NCI-H1417 treated with DMSO at 0.1 percent for 48 hours (cell line): Measurements from ENCODE around the gene NRSN2.
"Not testable (repeated sequence)": the region's sequence is repeated elsewhere in the genome, so short reads cannot be mapped to it uniquely, and the experiment has no call there.

Experiments
- DNase-seq: peaks from one replicate; lab custom pipeline; 2025; lab: John Stamatoyannopoulos, UW

NRSN2 gene

DNA sequence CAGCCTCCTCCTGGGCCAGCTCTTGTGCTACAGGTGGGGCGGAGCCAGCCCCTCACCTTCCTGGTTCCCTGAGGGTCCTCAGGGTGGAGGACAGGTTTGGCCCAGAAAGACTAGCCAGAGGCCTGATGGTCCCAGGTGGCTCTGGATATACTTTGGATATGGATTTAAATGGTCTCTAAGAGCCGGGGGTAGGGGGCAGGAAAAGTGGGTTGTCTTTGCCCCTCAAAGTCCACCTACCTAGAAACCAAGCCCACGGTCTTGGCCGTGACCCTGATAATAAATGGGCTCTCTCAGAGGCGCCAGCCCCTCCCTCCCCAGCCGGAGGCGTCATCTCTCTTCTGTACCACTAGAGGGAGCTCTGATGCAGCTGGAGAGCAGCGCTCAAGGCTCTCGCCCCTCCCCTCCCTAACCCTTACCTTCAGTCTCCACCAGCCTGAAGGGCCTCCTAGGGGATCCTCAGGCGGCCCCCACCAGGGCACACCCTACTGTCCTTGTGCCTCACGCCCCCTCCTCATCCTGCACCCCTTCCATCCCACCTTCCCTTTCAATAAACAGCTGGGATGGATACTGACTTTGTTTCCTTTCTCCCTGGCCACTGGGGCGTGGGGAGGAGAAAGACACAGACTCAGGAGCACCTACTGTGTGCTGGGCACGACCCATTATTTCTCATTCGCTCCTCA is 7.5 kb downstream of the NRSN2 start:
- DNase-seq = peak; percentile 32

GRCh38 chr20:356154-356553 is 9.2 kb downstream of the NRSN2 start:
- not testable (repeated sequence) for DNase-seq

GRCh38 chr20:356745-357144 is 9.8 kb downstream of the NRSN2 start:
- DNase-seq = no peak

- no peak for DNase-seq
Measured at GRCh38 chr20:358891-359555, 12.1 kb downstream of the NRSN2 start.

DNA sequence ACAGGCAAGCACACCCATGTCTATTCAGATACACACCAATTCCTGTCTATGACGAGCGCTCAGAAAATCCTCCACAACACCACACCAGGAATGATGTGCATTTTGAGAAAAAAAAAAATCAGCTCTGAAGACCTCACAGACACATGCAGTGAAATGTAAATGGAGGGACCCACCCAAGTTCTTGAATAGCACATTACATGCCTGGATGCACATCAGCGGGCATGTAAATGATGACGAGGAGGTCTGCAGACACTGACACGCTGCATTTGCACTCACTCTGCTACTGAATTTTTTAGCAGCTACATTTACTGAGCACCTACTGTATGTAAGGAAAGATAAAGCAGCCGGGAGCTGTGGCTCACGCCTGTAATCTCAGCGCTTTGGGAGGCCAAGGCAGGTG is 14.7 kb downstream of the NRSN2 start:
- DNase-seq = no peak

GRCh38 chr20:362271-363254 is 15.7 kb downstream of the NRSN2 start:
- DNase-seq = no peak

- DNase-seq = no peak
Measured at GRCh38 chr20:363319-364078, 16.6 kb downstream of the NRSN2 start.

- DNase-seq = no peak
Measured at GRCh38 chr20:364905-365794, 18.2 kb downstream of the NRSN2 start.

DNA sequence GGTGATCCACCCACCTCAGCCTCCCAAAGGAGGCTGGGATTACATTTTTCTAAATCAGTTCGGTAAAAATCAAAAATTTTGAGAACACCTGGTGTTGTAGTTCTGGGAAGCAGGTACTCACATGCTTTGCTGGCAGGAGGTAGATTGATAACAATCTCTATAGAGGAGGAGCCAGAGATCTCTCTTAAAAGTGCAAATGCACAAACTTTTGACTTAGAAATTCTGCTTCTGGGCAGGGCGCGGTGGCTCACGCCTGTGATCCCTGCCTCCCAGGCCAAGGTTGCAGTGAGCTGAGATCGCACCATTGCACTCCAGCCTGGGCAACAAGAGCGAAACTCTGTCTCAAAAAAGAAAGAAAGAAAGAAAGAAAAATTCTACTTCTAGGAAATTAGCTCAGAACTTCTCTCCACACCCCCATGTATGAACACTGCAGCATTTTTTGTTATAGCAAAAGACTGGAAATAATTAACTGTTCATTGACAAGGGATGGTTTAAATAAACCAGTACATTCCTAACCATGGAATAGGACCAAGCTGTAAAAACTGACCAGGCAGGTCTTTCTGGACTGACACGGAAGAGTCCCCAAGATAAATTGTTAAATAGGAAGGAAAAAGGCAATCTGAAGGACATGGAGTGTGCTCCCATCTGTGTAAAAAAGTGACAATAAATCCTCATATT is 19.3 kb downstream of the NRSN2 start:
- DNase-seq = no peak

- DNase-seq = no peak
Measured at GRCh38 chr20:366719-367485, 20.0 kb downstream of the NRSN2 start.

DNA sequence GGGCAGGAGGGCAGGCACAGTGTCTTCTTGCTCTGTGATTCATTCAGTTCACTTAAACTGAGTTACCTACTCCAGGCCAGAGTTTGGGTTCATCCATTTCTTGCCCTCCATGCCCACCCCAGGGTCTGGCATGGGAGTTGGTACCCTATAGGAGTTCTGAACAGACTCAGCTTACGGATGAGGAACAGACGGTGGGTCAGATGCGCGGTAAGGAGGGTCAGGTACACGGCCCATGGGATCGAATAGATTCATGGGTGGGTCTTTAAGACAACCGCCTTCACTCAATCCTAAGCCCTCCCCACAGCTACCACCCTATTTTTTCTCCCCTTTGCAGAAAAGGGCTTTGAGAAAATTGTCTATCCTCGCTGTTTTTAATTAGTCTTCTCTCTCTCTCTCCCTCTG is 20.6 kb downstream of the NRSN2 start:
- no peak for DNase-seq

DNA sequence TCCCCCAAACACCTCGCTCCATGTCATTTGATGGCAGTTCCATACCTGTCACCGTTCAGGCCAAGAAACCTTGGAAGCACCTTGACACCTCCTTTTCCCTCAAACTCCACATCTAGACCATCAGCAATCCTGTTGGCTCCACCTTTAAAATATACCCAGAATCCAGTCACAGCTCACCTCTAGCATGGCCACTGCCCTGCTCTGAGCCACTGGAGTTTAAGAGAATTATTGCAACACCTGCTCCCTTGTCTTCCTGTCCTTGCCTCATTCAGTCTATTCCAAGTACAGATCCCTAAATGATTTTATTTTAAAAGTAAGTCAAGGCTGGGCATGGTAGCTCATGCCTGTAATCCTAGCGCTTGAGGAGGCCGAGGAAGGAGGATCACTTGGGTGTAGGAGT is 22.0 kb downstream of the NRSN2 start:
- no peak for DNase-seq

DNA sequence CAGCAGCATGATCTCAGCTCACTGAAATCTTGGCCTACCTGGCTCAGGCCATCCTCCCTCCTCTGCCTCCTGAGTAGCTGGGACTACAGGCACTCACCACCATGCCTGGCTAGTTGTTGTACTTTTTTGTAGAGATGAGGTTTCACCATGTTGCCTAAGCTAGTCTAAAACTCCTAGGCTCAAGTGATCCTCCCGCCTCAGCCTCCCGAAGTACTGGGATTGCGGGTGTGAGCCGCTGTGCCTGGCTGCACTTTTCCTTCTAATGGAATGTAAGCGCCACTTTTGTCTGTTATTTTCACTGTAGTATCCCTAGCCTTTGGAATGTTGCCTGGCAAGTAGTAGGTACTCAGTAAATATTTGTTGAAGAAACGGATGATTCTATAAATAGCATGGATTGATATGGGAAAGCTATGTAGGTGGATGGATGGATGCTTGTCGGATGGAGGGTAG is 23.3 kb downstream of the NRSN2 start:
- DNase-seq = no peak

DNA sequence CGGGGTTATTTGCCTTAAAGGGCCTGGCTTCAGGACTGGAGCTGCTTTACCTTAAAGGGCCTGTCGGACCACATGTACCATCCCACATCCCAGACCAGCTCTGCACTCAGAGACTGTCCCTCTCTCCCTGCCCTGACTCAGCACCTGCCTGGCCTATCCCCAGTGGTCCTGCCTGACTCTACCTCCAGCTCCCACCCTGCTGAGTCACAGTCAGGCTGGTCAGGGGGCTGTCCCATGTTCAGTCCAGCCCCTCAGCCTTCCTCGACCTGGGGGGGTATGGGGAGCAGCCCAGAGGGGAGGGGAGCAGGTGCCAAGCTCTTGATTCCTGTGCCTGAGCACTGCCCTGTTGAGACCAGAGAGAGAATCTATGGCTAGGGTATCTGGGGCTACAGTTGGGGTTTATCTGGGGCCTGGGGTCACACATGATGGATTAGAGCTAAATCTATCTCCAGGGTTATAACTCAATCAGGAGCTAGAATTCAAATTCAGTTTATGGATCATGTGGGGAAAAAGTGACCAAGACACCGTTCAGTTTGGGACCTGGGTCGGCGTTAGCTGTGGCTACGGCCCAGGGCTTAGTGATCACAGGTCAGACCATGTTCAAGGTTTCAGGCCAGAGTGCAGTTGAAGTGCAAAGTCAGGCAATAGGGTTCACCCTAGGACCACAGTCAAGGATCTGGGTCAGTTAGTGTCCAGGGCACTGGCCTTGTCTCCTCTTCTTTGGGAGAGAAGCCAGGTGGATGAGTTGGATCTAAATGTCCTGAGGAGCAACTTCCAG is 24.3 kb downstream of the NRSN2 start:
- no peak for DNase-seq

DNA sequence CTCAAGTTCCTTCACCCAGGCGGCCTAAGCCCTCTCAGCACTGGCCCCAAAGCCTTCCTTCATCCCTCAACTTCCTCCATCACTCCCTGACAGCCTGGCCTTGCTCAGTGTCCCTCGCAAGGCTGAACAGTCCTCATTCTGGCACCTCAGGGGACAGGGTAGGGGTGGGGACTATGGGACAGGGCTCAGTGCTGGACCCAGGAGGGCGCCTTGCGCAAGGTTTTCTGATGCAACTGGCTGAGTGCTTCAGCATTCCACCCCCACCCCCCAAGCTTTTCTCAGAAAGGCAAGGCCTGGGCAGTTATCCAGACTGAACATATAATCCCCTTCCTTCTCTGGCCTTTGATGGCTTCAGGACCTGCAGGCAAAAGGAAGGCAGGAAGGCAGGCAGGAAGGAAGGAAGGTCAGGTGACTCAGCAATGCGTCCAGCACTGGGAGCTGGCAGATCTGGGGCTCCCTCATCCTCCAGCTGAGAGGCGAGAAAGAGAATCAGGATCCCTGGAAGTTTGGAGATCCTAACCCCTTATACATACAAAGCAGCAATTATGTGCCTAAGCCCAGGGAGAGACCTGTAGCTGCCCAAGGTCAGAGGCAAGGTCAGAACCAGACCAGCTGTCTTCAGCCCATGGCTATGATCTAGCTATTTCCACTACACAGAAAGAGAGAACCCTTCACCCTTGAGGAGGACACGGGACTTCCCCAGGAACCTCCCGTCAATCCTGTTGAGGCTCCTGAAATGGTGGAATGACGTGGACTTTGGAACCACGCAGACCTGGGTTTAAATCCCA is 25.0 kb downstream of the NRSN2 start:
- no peak for DNase-seq

- DNase-seq = not testable (repeated sequence)
Measured at GRCh38 chr20:372543-373082, 25.7 kb downstream of the NRSN2 start.

GRCh38 chr20:373171-373890 is 26.4 kb downstream of the NRSN2 start:
- no peak for DNase-seq
